H9 (cell line): ENCODE measurements around the gene TSPO. TPM values are rescaled to one million over a fixed set of nuclear protein-coding genes. Genes with fewer than 3 reads are reported as not detected.

Experiments used
- DNase-seq: peaks from one replicate; pipeline ENCODE4 v3.0.0-alpha.2; 2017
- H2AFZ ChIP-seq: one replicate; pipeline ENCODE4 v1.6.1; 2013; ENCODE audit warnings: mild to moderate bottlenecking, low read length, control low read depth, moderate library complexity
- H2AK5ac ChIP-seq: 2 replicates; pipeline ENCODE4 v1.6.1; 2013; ENCODE audit warnings: low read length, control low read depth, mixed read lengths; ENCODE audit not compliant: insufficient read length
- H2BK120ac ChIP-seq: one replicate; pipeline ENCODE4 v1.6.1; 2013; ENCODE audit warnings: low read depth, mild to moderate bottlenecking, low read length, control low read depth, inconsistent platforms; ENCODE audit not compliant: poor library complexity, severe bottlenecking
- H2BK12ac ChIP-seq: 2 replicates; pipeline ENCODE4 v1.6.1; 2013; ENCODE audit warnings: low read length, control low read depth, mixed read lengths, low read depth; ENCODE audit not compliant: insufficient read length
- H2BK15ac ChIP-seq: 2 replicates; pipeline ENCODE4 v1.6.1; 2013; ENCODE audit warnings: low read depth, low read length, control low read depth
- H2BK20ac ChIP-seq: one replicate; pipeline ENCODE4 v1.6.1; 2013; ENCODE audit warnings: low read depth, mild to moderate bottlenecking, low read length, control low read depth, inconsistent platforms; ENCODE audit not compliant: poor library complexity, severe bottlenecking
- H2BK5ac ChIP-seq: 2 replicates; pipeline ENCODE4 v1.6.1; 2013; ENCODE audit warnings: low read length, control low read depth, mixed read lengths; ENCODE audit not compliant: insufficient read length
- H3K14ac ChIP-seq: 2 replicates; pipeline ENCODE4 v1.6.1; 2013; ENCODE audit warnings: low read length, control low read depth; ENCODE audit not compliant: insufficient read depth
- H3K18ac ChIP-seq: 2 replicates; pipeline ENCODE4 v1.6.1; 2013; ENCODE audit warnings: low read depth, mild to moderate bottlenecking, mixed read lengths, low read length, control low read depth; ENCODE audit not compliant: insufficient read length
- H3K23ac ChIP-seq: 2 replicates; pipeline ENCODE4 v1.6.1; 2013; ENCODE audit warnings: low read length, control low read depth, mixed read lengths, low read depth; ENCODE audit not compliant: insufficient read length
- H3K23me2 ChIP-seq: 2 replicates; pipeline ENCODE4 v1.6.1; 2013; ENCODE audit warnings: low read depth, mild to moderate bottlenecking, mixed read lengths, low read length, control low read depth; ENCODE audit not compliant: insufficient read length, poor library complexity, severe bottlenecking
- H3K27ac ChIP-seq: 2 replicates; pipeline ENCODE4 v1.5.1; 2013; ENCODE audit warnings: low read length, control low read depth, mixed read lengths, low read depth; ENCODE audit not compliant: insufficient read length
- H3K27me3 ChIP-seq: 2 replicates; pipeline ENCODE4 v1.6.1; 2013; ENCODE audit warnings: low read length, control low read depth, inconsistent platforms; ENCODE audit not compliant: insufficient read depth
- H3K4ac ChIP-seq: 2 replicates; pipeline ENCODE4 v1.6.1; 2013; ENCODE audit warnings: low read depth, mild to moderate bottlenecking, control low read depth, inconsistent platforms, low read length, moderate library complexity
- H3K4me1 ChIP-seq: 2 replicates; pipeline ENCODE4 v1.6.1; 2013; ENCODE audit warnings: low read length, control low read depth, inconsistent platforms; ENCODE audit not compliant: insufficient read depth
- H3K4me2 ChIP-seq: 2 replicates; pipeline ENCODE4 v1.6.1; 2013; ENCODE audit warnings: low read length, control low read depth, mixed read lengths; ENCODE audit not compliant: insufficient read length, insufficient read depth
- H3K56ac ChIP-seq: 2 replicates; pipeline ENCODE4 v1.6.1; 2013; ENCODE audit warnings: low read depth, mild to moderate bottlenecking, mixed read lengths, low read length, control low read depth; ENCODE audit not compliant: insufficient read length
- H3K79me1 ChIP-seq: 2 replicates; pipeline ENCODE4 v1.6.1; 2013; ENCODE audit warnings: low read depth, mild to moderate bottlenecking, moderate library complexity, low read length, control low read depth, inconsistent platforms; ENCODE audit not compliant: insufficient read depth, poor library complexity, severe bottlenecking
- H3K79me2 ChIP-seq: 2 replicates; pipeline ENCODE4 v1.6.1; 2013; ENCODE audit warnings: low read length, control low read depth, inconsistent platforms; ENCODE audit not compliant: insufficient read depth
- H3K9ac ChIP-seq: 2 replicates; pipeline ENCODE4 v1.6.1; 2013; ENCODE audit warnings: low read length, control low read depth, mixed read lengths; ENCODE audit not compliant: insufficient read length; ENCODE audit errors: extremely low read depth
- H3K9me3 ChIP-seq: one replicate; pipeline ENCODE4 v1.6.1; 2013; ENCODE audit warnings: low read depth, low read length, inconsistent platforms; ENCODE audit not compliant: control insufficient read depth
- H3T11ph ChIP-seq: one replicate; pipeline ENCODE4 v1.6.1; 2013; ENCODE audit warnings: mild to moderate bottlenecking, low read length, control low read depth, inconsistent platforms
- H4K20me1 ChIP-seq: one replicate; pipeline ENCODE4 v1.6.1; 2013; ENCODE audit not compliant: control insufficient read depth, insufficient read length, insufficient read depth
- H4K5ac ChIP-seq: 2 replicates; pipeline ENCODE4 v1.6.1; 2013; ENCODE audit warnings: low read depth, mild to moderate bottlenecking, mixed read lengths, low read length, control low read depth; ENCODE audit not compliant: insufficient read length
- H4K8ac ChIP-seq: replicated peaks from 2 replicates; pipeline ENCODE4 v1.6.1; 2013; ENCODE audit warnings: low read length, control low read depth, mixed read lengths, low read depth; ENCODE audit not compliant: insufficient read length
- H4K91ac ChIP-seq: 2 replicates; pipeline ENCODE4 v1.6.1; 2013; ENCODE audit warnings: low read depth, mild to moderate bottlenecking, moderate library complexity, mixed read lengths, low read length, control low read depth; ENCODE audit not compliant: insufficient read length
- H3K27ac Mint-ChIP-seq, 3 experiments: 2 replicates in 2 of 3; 3 replicates in 1 of 3; pipeline ENCODE4 v1.8.0; 2020 to 2021; ENCODE audit warnings: mixed read lengths in 3 of 3, mild to moderate bottlenecking in 1 of 3, moderate library complexity in 1 of 3
- H3K27me3 Mint-ChIP-seq: 2 replicates; pipeline ENCODE4 v1.8.0; 2021; ENCODE audit warnings: low read depth, mild to moderate bottlenecking, moderate library complexity, mixed read lengths
- H3K36me3 Mint-ChIP-seq, 3 experiments: 2 replicates in 2 of 3; 3 replicates in 1 of 3; pipeline ENCODE4 v1.8.0; 2020 to 2021; ENCODE audit warnings: low read depth in 3 of 3, mixed read lengths in 3 of 3; ENCODE audit not compliant: insufficient read depth in 1 of 3
- H3K4me1 Mint-ChIP-seq, 2 experiments: 2 replicates each; pipeline ENCODE4 v1.8.0; 2020; ENCODE audit warnings: mixed read lengths in 2 of 2
- H3K4me3 Mint-ChIP-seq, 2 experiments: 2 replicates in 1 of 2; 3 replicates in 1 of 2; pipeline ENCODE4 v1.8.0; 2020 to 2021; ENCODE audit warnings: mild to moderate bottlenecking in 2 of 2, mixed read lengths in 2 of 2, moderate library complexity in 1 of 2
- H3K9me3 Mint-ChIP-seq, 2 experiments: 2 replicates in 1 of 2; 3 replicates in 1 of 2; pipeline ENCODE4 v1.8.0; 2020; ENCODE audit warnings: mild to moderate bottlenecking in 2 of 2, mixed read lengths in 2 of 2, moderate library complexity in 1 of 2
- WGBS: extraction: QIAGEN DNeasy Blood & Tissue Kit; methylation state at CpG from one replicate; pipeline ENCODE4 v1.1.7; 2013; ENCODE audit warnings: missing lambda C conversion rate, low lambda C conversion rate, mixed read lengths; ENCODE audit not compliant: insufficient read length; ENCODE audit errors: extremely low coverage; 5-methylcytosine and 5-hydroxymethylcytosine counted together
- total RNA-seq: library from RNA; stranded (reverse); gene quantifications from 2 replicates; pipeline ENCODE4 v1.2.1, GENCODE V29; 2021
- TF ChIP-seq, protein P1 (sequence below): fragments of 200-600 bp; sonication (generic); conservative IDR thresholded peaks from 3 replicates; pipeline ENCODE4 v1.8.0; 2021; ENCODE audit warnings: antibody characterized with exemption, mild to moderate bottlenecking

TSPO gene
- total RNA-seq, 1 experiment from 2014 or later, result 14.8 TPM

DNA sequence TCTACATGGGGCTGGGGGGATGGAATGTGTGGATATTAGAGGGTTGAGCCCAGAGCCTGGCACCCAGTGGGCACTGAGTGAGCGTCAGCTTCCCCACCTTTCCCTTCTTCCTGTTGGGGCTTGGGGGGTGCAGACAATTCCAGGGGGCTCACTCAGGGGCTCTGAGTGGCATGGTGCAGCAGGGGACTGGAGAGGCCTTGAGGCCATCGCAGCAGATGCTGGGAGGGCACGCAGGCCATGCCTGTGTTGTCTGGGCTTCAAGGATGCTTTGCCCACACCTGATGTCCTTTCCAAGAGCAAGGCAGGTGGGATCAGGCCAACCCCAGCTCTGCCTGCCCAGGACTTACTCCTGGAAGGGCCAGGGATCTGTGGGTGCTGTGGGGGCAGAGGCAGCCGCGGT, 46.8 kb downstream of the TSPO start:
- H3K4me1 ChIP-seq, result no peaks in the 10 kb centered on the region
- H3K79me2 ChIP-seq, result no peaks in the 10 kb centered on the region
- Mint-ChIP-seq H3K4me1 (peaks cover 11 to 15% of the 10 kb centered on the region in 2 experiments), H3K27me3 (peaks cover 6% of the 10 kb centered on the region), H3K4me3 (no peak overlapping the region), H3K27ac (peak overlapping the region in 1 of 3 experiments; percentile 63; a peak in 1 of 7 replicates), H3K36me3 (no peaks in the 10 kb centered on the region), H3K9me3 (no peaks in the 10 kb centered on the region)
- no peak overlapping the region for H3K23ac ChIP-seq
- no CpG with 5 or more reads among the region's 5 CpGs for WGBS
- H3K56ac ChIP-seq, result no peak overlapping the region
- no peak overlapping the region for H3T11ph ChIP-seq
- H4K8ac ChIP-seq, result no peak overlapping the region
- no peak overlapping the region for H3K4ac ChIP-seq
- H3K18ac ChIP-seq, result no peak overlapping the region
- no peaks in the 10 kb centered on the region for H4K20me1 ChIP-seq
- H2BK5ac ChIP-seq, result no peak overlapping the region
- no peaks in the 10 kb centered on the region for H3K23me2 ChIP-seq
- H2BK15ac ChIP-seq, result no peak overlapping the region
- H3K14ac ChIP-seq, result no peak overlapping the region
- no peak overlapping the region for H3K27ac ChIP-seq
- no peak overlapping the region for H2BK20ac ChIP-seq
- H3K79me1 ChIP-seq, result no peaks in the 10 kb centered on the region
- no peak overlapping the region for H2BK120ac ChIP-seq
- H2BK12ac ChIP-seq, result no peak overlapping the region
- DNase-seq, result no peak
- no peaks in the 10 kb centered on the region for H3K27me3 ChIP-seq
- H3K4me2 ChIP-seq, result no peak overlapping the region
- no peak overlapping the region for H4K5ac ChIP-seq
- no peak overlapping the region for H4K91ac ChIP-seq
- H2AK5ac ChIP-seq, result no peak overlapping the region
- no peak overlapping the region for H3K9ac ChIP-seq
- no peak overlapping the region for H2AFZ ChIP-seq
- TF ChIP-seq, protein P1, sequence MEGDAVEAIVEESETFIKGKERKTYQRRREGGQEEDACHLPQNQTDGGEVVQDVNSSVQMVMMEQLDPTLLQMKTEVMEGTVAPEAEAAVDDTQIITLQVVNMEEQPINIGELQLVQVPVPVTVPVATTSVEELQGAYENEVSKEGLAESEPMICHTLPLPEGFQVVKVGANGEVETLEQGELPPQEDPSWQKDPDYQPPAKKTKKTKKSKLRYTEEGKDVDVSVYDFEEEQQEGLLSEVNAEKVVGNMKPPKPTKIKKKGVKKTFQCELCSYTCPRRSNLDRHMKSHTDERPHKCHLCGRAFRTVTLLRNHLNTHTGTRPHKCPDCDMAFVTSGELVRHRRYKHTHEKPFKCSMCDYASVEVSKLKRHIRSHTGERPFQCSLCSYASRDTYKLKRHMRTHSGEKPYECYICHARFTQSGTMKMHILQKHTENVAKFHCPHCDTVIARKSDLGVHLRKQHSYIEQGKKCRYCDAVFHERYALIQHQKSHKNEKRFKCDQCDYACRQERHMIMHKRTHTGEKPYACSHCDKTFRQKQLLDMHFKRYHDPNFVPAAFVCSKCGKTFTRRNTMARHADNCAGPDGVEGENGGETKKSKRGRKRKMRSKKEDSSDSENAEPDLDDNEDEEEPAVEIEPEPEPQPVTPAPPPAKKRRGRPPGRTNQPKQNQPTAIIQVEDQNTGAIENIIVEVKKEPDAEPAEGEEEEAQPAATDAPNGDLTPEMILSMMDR, result no peak
- H3K9me3 ChIP-seq, result no peaks in the 10 kb centered on the region
